C4-2B (cell line): ENCODE measurements around the gene SOS1.

Experiments
- H3K27ac ChIP-seq: fragments of 450-650 bp; 2 replicates; pipeline ENCODE4 v1.5.1; 2017
- ZFX ChIP-seq: fragments of 450-650 bp; IDR thresholded peaks from 2 replicates; pipeline ENCODE4 v1.6.1; 2017
- TF ChIP-seq, protein P1 (sequence below): fragments of 450-650 bp; conservative IDR thresholded peaks from 2 replicates; pipeline ENCODE4 v1.5.1; 2017; ENCODE audit warnings: mild to moderate bottlenecking

Gene SOS1

DNA sequence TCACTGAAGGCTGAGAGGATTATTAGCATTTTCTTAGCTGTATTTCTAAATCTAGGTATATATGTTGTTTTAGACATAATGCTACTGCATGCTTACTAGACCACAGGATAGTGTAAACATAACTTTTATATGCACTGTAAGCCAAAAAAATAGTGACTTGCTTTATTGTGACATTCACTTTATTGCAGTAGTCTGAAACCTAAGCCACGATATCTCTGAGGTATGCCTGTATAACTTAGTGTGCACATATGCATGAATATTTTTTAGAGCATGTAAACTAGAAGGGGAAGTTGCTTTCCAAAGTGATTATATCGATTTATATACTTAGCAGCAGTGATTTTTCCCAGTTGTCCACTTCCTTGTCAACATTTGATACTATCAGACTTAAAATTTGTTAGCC lies 81.8 kb downstream of the SOS1 start:
- no peak overlapping the region for H3K27ac ChIP-seq
- TF ChIP-seq, protein P1, sequence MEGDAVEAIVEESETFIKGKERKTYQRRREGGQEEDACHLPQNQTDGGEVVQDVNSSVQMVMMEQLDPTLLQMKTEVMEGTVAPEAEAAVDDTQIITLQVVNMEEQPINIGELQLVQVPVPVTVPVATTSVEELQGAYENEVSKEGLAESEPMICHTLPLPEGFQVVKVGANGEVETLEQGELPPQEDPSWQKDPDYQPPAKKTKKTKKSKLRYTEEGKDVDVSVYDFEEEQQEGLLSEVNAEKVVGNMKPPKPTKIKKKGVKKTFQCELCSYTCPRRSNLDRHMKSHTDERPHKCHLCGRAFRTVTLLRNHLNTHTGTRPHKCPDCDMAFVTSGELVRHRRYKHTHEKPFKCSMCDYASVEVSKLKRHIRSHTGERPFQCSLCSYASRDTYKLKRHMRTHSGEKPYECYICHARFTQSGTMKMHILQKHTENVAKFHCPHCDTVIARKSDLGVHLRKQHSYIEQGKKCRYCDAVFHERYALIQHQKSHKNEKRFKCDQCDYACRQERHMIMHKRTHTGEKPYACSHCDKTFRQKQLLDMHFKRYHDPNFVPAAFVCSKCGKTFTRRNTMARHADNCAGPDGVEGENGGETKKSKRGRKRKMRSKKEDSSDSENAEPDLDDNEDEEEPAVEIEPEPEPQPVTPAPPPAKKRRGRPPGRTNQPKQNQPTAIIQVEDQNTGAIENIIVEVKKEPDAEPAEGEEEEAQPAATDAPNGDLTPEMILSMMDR = no peak
- TF ChIP-seq ZFX = no peak

DNA sequence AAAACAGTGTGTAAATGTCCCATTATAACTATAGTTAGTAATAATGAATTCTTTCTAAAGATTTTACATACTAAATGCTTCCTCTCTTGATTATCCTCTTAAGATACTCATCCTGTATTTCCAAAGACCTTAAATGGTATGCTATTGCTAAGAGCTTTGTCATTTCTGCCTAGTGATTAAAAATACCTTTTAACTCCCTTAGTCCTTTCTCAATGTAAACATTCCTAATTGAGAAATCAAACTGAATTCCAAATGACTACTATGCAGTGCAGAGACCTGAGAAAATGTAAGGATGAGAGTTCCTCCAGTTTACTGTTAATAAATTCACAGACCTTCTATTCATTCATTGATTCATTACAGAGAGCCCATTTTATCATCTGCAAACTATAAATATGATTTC lies 86.9 kb downstream of the SOS1 start:
- H3K27ac ChIP-seq = no peak overlapping the region
- TF ChIP-seq, protein P1 = no peak
- TF ChIP-seq ZFX = no peak

DNA sequence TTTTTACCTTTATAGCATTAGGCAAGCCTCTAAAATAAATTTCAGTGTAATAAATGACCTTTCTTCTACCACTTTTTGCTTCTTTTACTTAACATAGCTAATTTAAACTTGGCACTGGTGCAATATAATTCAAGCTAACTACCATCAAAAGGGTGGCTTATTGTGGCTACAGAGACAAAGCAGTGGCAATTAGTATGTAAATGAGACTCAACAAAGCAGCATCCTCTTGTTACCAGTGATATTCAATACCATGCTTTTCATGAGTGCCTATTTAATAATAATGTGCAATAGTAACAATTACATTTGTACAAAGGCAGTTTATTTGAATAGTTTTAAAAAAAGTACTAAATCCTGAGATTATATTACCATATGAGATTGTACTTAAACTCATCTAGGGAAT lies 93.4 kb downstream of the SOS1 start:
- no peak overlapping the region for H3K27ac ChIP-seq
- TF ChIP-seq ZFX = no peak
- TF ChIP-seq, protein P1 = no peak

DNA sequence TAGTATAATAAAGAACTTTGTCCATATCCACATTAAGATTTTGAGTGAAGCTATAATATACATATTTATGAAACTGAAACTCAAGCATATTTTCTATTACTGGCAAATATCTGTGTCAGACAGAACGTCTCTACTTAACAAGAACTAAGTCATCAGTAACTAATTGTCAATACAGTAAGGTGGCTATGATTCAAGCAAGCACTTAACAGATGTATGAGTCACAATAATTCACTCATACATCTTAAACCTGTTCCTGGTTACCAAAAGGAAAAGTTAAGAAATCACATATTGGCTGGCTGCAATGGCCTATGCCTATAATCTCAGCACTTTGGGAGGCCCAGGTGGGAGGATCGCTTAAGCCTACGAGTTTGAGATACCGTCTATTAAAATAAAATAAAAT lies 96.0 kb downstream of the SOS1 start:
- H3K27ac ChIP-seq = no peak overlapping the region
- no peak for TF ChIP-seq ZFX
- TF ChIP-seq, protein P1 = no peak

DNA sequence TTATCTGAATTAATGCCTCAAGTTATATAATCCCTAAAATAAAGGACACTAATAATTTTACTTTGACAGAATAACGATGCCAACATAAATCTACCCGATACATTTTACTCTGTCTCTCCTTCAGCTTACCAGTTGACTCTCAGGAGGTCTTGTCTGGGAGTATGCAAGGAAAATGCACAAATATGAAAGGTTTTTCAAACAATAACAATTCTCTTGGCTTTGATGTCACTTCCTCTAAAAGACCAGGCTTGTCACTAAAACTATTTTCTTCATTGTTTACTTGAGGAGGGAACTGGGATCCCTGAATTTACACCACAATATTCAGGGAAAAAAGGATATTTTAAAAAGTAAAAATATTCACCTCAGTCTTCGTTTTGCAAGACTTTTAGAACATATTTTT lies 97.2 kb downstream of the SOS1 start:
- no peak overlapping the region for H3K27ac ChIP-seq
- TF ChIP-seq, protein P1 = no peak
- no peak for TF ChIP-seq ZFX

DNA sequence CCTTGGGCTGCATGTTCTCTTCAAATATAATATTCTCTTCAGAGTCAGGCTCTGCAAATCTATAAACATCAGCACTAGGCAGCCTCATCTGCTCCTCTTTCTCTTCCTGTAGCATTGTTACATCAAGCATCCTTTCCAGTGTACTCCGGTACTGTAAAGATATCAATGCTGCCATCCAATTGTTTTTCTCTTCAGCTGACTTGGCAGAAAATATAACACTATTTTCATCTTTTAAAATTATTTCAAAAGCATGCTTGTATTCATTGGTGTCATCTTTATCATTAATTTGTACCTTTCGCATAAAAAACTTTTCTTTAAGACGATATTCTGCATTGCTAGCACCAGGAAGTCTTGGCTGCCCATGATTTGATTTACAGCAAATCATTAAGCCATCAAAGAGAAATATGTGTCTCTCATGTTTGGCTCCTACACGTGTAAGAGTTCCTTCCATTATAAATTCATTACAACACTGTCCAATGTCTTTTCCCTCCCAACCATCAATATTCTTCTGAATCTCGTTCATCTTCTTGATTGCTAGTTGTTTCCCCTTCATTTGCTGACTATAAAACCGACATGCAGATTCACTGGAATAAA lies 98.1 kb downstream of the SOS1 start:
- TF ChIP-seq, protein P1 = no peak
- TF ChIP-seq ZFX = no peak
- no peak overlapping the region for H3K27ac ChIP-seq

DNA sequence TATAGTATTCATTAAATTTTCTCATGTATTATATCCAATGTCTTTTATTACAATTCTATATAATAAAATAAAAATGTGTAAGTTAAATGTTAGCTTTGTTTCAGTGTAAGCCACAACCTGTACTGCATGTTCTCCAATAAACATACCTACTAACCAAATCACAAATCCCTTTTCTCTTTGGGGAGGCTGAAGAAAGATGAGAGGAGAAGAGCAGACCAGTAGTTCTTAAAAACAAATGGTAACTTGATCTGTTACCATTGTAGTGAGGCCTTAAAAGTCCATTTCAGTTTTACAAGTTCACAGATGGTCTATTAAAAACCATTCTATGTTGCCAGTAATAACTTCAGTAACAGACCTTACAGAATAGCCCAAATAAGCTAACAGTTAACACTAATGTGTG lies 100.5 kb downstream of the SOS1 start:
- H3K27ac ChIP-seq = no peak overlapping the region
- TF ChIP-seq, protein P1 = no peak
- TF ChIP-seq ZFX = no peak
